ENCODE measurements around the gene FST.
A peak's percentile ranks its signal among the peaks of the same experiment; 100 is the strongest.

Gene FST

DNA sequence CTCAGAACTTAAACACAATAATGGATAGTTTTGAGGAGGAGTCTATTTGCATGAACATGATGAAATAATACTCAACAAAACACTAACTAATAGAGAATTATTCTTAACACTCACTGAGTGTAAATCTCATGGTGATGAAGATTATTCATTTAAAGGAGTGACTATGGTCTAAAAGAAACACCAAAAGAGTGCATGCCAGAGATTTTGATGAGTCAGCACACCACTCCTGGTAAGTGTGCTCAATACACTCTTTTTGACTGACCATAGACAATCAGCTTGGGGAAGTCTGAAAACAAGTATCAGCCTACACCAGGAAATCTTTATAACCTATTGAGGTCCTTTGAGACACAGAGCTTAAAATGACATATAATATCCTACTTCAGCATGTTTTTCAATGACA is 6.8 kb upstream of the FST start:
- no peak for DNase-seq (ENCODE audit: low read depth, low spot score)

DNA sequence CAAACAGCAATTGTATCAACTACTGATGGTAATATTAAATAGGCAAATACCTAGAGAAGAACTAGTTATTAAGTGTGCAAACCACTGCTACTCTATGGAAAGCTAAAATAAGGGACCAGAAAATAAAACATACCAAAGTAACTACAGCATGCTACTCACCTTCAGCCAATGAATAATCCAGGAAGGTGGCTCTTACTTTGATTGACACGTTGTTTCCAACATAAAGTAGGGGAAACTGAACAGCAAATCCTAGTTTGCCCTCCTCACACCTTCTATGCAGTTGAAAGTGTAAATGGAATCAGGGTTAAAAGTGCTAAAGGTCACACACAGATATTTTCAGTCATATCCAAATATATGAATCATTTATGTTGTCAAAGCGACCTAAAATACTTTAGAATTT is 5.1 kb upstream of the FST start:
- no peak for DNase-seq (ENCODE audit: low read depth, low spot score)

- no peak for DNase-seq (ENCODE audit: low read depth, low spot score)
Measured at GRCh38 chr5:53476019-53476418, 4.4 kb upstream of the FST start.

DNA sequence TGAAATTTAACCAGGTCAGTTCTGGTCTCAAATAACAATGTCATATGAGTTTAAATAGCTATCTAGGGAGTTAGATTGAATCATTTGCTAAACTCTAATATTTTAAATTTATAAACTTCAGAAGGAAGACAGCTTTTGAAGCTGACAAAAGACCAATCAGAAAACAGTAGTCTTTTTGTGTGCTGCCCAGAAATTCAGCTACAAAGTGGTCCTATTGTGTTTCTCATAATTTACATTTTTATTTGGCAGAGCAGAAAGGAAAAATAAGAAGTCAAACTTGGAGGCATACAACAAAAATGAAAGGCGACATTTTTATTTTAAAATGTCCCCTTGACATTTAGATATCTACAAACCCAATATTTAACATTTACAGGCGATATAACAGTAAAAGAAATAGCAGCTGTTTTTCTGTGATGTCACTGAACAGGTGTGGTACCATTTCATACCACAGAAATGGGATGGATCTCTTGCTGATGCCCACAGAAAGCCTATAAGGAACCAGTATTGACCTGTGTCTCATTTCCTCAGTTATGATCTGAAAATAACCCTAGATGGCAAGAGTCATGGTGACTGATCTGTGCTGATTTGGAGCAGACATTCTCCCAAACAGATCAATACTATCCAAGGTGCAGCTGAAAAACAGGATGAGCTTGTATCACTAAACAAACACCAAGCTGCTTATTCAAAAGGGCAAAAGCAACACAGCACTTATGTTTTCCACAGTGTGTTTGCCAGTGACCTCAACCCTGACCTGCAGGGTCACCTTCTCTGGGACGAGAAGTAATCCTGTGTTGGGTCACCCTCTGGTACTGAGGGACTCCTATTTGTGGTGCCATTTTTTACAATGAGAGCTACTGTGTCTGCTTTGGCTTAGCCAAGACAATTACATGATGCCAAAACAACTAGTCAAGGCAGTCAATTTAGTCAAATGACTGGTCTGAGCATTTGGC is 3.6 kb upstream of the FST start:
- no peak for DNase-seq (ENCODE audit: low read depth, low spot score)

- peak; percentile 85 for DNase-seq (ENCODE audit: low read depth, low spot score)
Measured at GRCh38 chr5:53478411-53479044, 1.9 kb upstream of the FST start.

DNA sequence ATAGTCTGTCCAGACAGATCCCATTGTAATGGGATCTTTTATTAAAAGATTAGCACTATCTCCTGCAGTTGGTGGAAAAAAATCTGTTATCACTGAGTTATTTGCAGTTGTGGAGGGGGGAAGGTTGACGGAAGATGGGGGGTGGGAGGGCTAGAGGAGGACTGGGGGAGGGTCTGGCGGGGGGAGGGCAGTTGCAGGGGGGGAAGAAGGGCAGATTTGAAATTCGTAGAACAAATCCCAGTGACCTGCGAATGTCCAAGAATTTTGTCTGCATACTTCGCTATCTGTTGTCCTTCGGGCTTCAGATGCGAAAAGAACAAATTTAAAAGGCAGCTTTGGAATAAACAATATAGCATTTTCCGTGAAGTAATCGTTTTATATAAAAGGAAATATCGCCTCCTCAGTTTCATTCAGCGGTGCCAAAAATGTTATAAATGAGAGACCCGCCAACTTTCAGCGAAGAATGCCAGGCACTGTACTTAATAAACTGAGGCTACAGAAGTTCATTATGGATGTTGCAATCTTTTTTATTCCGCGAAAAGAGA is 1.3 kb upstream of the FST start:
- DNase-seq (ENCODE audit: low read depth, low spot score), result no peak

DNA sequence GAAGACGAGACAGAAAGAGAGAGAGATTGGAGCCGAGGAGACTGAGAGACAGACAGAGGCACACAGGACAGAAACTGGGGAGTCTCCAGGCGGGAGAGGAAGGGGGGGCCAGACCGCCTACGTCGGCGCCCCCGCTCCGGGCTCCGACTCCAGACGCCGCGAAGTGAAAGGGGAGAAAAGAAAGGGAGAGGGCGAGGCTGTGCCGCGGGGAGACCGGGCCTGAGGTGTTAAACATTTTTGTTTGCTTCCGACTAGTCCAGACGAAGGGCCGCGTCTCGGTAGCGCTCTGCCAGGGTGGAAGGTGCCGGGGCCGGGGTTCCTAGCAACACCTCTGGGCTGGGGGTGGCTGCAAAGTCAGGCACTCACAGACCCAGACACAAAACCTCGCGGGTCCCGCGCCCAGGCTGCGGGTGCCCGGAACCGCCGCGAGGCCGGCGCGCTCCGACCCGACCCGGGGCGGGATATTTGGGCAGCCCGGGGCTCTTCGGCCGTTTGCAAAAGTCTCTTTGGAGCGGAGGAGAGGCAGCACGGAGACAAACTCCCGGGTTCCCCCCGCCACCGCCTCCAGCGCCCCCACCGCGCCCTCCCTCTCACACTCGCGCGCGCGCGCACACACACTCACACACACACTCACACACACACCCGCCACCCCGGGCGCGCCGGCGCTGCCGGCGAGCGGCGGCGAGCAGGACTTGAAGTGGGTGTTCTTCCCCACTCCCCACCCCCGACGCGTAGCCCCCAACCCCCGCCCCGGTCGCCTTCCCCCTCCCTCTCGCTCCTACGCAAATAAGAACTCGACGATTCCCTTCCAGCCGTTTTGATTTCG is 626 bp upstream of the FST start:
- DNase-seq (ENCODE audit: low read depth, low spot score), result peak; percentile 79

DNA sequence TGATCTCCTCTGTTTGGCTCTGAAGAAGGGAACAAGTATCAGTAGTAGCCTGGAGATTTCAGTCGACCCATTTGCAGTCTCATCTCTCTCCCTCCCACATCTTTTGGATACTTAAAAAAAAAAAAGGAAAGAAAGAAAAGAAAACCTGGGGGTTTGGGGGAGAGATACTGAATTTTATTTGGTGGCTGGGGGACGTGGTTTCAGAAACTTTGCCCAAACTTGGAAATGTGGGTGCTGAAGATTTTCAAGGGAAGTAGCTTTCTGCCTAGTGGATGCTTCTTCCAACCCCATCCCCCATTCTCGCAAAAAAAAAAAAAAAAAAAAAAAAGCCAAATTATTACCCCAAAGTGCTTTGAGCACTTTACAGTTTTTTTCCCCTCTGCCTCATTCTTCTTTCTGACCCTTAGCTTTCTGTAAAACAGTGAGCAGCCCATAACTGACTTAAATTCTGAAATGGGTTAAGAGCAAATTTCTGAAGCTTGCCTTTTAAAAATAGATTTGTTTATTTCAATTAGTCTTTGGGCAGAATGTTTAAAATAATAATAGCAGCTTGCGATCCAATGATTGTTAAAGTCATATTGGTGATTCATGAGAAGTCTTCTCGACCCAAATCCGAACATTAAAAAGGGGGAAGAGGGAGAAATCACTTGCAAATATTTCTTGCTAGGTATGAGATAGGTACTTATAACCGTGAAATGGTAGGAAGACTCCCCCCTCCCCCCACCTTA is 894 bp downstream of the FST start:
- no peak for DNase-seq (ENCODE audit: low read depth, low spot score)

DNA sequence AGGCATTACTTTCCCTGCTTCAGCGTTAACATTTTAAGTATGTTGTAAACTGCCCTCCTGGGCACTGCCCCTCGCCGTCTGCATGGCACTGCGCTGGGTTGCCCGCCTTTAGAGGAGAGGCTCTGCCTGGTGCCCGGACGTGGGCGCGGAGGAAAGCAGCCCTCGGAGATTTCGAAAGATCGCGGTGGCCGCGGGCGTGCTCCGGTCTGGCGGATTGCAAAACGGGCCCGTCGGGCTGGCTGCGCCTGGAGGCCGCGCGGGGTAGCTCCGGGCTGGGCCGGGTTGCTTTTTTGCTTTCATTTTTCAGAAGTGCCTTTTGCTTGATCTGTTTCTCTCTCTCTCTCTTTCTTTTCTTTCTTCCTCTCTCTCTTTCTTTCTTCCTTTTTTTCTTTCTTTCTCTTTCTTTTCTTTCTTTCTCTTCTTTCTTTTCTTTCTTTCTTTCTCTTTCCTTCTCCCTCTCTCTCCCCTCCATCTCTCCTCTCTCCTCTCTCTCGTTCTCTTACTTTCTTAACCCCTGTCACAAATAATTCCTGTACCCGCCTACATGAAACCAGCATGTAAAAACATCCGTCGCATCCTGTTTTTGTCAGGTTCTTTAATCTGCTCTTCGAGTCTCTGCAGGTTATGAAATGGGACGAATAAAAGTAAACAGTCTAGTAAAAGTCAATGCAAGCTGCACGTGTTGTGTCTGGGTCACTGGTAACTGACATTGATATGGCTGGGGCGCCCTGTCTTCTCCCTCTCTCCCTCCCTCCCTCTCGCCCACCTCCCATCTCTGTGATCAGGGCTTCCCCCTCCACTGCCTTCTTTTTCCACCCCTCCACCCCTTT is 1.7 kb downstream of the FST start:
- DNase-seq (ENCODE audit: low read depth, low spot score), result peak; percentile 72

DNA sequence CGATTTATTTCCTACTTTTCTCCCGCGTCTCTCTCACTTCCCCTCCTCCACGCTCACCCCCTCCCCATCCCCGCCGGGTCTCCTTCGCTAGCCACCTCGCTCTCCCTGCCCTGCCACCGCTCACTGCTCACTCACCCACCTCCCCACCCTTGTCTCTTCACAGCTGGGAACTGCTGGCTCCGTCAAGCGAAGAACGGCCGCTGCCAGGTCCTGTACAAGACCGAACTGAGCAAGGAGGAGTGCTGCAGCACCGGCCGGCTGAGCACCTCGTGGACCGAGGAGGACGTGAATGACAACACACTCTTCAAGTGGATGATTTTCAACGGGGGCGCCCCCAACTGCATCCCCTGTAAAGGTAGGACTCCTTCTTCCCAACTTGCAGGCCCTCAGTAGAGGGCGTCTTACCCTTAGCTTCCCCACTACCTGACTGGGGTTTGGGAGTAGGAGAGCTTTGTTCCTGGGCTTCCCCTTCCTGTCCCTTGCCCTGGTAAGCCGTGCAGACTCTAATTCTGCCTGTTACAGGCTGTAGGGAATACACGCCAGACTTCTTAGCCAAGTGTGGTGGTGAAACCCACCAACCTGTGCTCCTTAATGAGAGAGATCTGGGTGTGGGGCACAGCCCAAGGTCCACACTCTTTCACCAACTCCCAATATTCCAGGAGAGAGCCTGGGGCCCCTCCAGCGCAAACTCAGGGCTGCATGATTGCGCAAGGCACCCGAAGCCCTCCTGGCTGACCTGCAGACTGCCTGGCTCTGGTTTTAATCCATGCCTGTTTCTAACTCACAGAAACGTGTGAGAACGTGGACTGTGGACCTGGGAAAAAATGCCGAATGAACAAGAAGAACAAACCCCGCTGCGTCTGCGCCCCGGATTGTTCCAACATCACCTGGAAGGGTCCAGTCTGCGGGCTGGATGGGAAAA is 2.5 kb downstream of the FST start:
- peak; percentile 82 for DNase-seq (ENCODE audit: low read depth, low spot score)

DNA sequence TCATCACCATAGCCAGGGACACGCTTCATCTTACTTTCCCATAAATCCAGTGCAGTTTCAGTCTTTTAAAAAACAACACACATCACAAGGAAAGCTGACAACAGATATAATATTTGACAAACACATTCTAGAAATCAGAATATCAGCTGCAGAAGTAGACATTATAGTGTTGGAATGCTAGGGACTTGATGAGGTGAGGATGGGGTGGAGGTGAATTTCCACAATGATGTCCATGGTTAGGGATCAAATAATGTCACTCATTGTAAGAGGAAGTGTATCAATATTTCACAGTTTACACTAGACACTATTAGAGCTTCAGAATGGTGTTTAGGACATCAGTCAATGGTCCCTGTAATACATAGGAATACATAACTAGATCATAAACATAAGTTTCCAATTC is 7.0 kb downstream of the FST start:
- no peak for DNase-seq (ENCODE audit: low read depth, low spot score)

GRCh38 chr5:53488195-53488722 is 7.8 kb downstream of the FST start:
- DNase-seq (ENCODE audit: low read depth, low spot score), result no peak

- no peak for DNase-seq (ENCODE audit: low read depth, low spot score)
Measured at GRCh38 chr5:53490747-53491146, 10.3 kb downstream of the FST start.

DNA sequence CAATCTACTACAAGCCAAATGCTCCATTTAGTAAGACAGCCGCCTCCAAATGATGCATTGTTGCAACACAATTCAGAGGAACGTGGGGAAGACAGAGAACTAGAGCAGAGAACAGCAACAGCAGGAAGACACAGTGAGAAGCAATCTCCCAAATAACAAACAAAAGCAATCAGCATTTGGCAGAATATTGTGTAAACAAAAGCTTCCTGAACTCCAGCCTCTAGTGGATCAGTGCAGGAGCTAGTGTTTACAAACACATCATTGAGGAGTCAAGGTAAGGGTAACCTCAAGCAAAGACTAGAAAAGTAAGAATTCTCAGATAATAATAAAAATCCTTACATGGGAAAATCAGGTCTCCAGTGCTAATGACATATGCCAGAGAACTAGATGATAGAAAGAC is 20.6 kb downstream of the FST start:
- DNase-seq (ENCODE audit: low read depth, low spot score), result no peak

DNA sequence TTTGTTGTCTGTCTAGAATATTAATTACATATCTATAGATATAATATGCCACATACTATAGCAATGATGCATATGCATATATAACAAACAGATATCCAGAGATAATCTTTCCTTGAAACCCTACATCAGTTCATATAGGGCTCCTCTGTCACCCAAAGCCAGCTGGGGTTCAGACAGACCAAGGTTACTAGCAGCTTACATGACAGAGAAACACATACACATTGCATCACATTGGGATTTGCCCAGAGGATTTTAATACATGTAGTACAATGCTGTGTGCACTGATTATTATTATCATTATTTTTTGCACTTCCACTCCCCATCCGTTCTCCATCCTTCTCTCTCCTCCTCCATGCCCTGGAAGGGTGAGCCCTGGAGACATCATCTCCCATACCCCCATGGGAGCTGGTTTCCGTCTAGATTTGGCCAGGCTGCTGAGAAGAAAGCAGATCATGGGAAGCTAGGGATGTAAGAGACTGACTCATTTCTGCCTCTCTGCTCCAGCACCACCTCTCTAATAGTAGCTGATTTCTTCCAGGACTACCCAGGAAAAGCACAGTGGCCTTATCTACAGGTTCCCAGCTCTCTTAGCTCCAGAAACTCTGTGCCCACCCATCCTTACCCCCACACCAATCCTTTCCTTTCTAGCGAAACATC is 23.3 kb downstream of the FST start:
- DNase-seq (ENCODE audit: low read depth, low spot score), result no peak

- no peak for DNase-seq (ENCODE audit: low read depth, low spot score)
Measured at GRCh38 chr5:53507013-53507412, 26.6 kb downstream of the FST start.

GRCh38 chr5:53508125-53508524 is 27.7 kb downstream of the FST start:
- no peak for DNase-seq (ENCODE audit: low read depth, low spot score)

DNA sequence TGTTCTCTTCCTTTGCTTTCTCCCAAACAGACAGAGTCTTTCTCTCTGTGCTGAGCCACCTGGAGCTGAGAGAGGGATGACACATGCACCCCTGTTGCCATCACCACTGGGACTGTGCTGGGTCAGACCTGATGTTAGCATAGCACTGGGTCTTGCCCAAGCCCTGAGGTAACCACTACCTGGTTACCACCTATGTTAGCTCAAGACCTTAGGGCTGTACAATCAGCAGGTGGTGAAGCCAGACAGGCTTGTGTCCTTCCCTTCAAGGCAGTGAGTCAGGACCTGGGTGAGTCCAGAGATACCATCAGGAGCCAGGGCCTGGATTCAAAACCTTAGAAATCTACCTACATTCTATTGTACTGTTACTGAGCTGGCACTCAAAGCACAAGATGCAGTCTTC is 32.1 kb downstream of the FST start:
- DNase-seq (ENCODE audit: low read depth, low spot score), result no peak

DNA sequence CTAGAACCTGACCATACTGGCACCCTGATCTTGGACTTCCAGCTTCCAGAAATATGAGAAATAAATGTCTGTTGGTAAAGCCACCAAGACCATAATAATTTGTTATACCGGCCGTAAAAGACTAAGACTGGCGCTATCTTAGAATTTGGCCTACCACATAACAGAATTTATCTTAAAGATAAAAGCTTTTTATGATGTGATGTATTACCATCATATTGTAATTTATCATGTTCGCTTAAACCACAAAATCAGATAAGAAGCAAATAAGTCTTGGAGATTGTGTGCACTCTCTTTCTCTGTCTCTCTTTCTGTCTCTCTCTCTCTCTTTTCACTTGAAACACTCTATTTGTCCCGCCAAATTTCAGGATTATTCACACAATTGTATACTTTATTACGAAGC is 35.6 kb downstream of the FST start:
- no peak for DNase-seq (ENCODE audit: low read depth, low spot score)

All from ELF-1 (cell line).